GM18907 (cell line): ENCODE results near the gene PTPRN2.
"Not testable (repeated sequence)": the region's sequence is repeated elsewhere in the genome, so short reads cannot be mapped to it uniquely, and the experiment has no call there.

ENCODE experiments used
- ATAC-seq: cut with Tn5 transposase; IDR thresholded peaks from one replicate; pipeline ENCODE4 v1.9.1; 2021; ENCODE audit warnings: mild to moderate bottlenecking, moderate library complexity; ENCODE audit not compliant: unreplicated experiment

Gene PTPRN2

DNA sequence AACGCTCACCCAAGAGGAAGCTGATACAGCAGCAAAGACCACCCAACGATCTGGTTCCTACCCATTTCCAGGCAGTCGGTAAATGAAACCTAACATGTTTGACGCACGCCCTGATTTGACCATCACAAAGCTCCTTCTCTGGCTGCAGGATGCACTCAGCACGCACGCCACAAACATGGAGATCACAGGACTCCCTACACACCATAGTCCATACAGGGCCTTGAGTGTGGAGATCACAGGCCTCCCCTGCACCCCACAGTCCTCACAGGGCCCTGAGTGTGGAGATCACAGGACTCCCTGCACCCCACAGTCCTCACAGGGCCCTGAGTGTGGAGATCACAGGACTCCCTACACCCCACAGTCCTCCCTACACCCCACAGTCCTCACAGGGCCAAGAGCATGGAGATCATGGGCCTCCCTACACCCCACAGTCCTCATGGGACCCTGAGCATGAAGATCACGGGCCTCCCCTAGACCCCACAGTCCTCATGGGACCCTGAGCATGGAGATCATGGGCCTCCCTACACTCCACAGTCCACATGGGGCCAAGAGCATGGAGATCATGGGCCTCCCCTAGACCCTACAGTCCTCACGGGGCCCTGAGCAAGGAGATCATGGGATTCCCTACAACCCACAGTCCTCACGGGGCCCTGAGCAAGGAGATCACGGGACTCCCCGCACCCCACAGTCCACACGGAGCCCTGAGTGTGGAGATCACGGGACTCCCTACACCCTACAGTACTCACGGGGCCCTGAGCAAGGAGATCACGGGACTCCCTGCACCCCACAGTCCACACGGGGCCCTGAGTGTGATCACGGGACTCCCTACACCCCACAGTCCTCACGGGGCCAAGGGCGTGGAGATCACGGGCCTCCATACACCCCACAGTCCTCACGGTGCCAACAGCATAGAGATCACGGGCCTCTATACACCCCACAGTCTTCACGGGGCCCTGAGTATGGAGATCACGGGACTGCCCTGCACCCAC lies 841.6 kb downstream of the PTPRN2 start:
- no peak for ATAC-seq

- no peak for ATAC-seq
Measured at GRCh38 chr7:157744786-157745601, 842.6 kb downstream of the PTPRN2 start.

DNA sequence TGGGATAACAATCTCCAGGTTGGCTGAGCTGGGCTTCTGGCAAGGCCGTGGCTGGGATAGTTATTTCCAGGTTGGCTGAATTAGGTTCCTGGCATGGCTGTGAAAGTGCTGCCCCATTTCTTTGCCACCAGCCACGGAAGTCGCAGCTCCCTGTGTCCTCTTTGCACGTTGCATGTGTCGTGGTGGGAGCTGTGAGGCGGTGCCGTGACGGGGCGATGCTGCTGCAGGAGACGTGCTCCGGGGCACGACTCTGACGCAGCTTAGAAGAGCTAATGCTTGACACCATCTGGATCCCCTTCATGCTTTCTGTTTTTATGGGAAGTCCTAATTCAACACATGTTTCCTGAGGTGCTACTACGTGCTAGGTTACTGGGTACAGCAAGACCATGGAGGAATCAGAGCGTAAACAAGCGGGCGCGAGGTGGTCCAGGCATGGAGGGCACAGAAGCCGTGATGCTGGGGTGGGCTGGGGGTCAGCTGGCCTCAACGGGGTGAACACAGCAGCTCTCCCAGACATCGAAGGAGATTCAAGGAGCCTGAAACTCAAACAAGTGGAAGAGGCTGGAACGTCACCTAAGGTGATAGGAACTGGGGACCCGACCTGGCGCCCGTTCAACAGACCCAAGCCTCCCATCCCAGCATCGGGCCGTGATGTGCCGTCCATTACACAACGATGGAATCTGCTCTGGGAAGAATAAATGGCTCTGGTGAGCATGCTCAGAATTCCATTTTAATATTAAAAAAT lies 843.7 kb downstream of the PTPRN2 start:
- no peak for ATAC-seq

DNA sequence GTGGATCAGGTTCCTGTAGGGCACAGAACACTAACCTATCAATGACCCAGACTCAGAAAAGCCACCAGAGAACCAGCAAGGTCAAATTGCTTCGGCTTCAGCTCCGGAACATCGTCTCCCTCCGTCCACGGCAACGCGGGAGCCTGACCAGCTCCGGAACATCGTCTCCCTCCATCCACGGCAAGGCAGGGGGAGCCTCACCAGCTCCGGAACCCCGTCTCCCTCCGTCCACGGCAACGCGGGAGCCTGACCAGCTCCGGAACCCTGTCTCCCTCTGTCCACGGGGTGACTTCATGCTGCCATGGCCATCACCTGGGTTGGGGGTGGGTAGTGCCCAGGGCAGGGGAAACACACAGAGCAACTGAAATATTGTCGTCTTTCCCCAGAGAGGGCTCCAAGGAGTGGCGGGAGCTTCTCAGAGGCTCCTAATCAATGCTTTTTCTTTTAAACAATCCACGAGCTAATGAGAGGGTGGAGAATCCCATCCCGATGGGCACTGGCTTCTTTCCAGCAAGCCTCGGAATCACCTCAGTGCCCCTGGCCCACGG lies 847.3 kb downstream of the PTPRN2 start:
- no peak for ATAC-seq

- ATAC-seq, result no peak
Measured at GRCh38 chr7:157739650-157740049, 848.0 kb downstream of the PTPRN2 start.

GRCh38 chr7:157739031-157739430 lies 848.6 kb downstream of the PTPRN2 start:
- no peak for ATAC-seq

DNA sequence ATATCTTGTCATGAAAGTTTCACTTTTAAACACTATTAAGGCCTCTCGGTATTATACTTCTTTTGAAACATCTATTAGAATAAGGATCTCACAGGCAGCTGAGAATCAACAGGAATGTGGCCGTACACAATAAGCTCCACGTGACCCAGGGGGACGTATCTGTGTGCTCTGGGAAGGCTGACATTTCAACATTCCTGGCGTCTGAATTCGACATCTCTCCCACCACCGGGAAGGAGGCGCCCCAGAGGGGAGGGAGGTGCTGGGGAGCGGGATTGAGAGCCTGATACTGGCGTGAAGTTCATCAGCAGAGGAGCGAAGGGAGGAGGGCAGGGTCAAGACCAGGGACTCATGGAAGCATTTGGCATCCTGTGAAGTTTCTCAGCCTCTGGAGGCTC lies 849.6 kb downstream of the PTPRN2 start:
- ATAC-seq, result no peak

GRCh38 chr7:157737151-157738065 lies 850.2 kb downstream of the PTPRN2 start:
- no peak for ATAC-seq

DNA sequence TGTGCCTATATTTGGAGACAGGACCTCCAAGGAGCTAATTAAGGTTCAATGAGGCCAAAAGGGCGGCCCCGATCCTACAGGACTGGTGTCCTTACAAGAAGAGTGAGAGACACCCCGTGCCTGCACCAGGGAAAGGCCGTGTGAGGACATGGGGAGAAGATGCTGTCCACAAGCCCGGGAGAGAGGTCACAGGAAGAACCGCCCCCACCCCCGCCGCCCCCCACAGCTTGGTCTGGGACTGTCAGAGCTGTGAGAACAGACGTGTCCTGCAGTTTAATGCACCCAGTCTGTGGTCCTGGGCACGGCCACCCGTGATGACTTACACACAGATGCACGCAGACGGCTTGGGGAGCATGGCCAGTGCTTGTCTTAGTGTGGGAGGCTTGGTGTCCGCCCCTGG lies 851.3 kb downstream of the PTPRN2 start:
- ATAC-seq, result no peak

DNA sequence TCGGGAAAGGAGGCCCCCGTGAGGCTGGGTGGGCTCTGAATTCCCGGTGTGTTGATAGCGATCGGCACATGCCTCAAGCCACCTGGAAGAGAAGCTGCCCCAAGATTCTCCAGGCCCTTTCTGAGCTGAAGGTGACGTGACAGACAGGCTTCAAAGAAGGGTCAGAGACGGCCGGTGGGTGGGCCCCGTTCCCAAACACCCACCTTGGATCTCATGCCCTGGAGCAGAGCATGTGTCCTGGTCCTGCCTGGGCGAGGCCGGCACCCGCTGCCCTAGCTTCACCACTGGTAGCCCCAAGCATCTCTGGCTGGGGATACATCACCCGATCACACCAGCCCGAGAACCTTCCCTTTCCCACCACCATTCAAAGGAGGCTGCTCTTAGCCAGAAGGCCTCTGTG lies 851.8 kb downstream of the PTPRN2 start:
- ATAC-seq, result no peak

GRCh38 chr7:157734676-157735640 lies 852.7 kb downstream of the PTPRN2 start:
- no peak for ATAC-seq

DNA sequence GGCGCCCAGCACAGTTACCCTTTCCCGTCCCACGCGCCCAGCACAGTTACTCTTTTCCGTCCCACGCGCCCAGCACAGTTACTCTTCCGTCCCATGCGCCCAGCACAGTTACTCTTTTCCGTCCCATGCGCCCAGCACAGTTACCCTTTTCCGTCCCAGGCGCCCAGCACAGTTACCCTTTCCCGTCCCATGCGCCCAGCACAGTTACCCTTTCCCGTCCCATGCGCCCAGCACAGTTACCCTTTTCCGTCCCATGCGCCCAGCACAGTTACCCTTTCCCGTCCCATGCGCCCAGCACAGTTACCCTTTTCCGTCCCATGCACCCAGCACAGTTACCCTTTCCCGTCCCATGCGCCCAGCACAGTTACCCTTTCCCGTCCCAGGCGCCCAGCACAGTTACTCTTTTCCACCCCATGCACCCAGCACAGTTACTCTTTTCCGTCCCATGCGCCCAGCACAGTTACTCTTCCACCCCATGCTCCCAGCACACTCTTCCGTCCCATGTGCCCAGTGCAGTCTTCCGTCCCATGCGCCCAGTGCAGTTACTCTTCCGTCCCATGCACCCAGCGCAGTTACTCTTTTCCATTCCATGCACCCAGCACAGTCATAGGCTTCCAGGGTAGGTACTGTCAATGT lies 853.7 kb downstream of the PTPRN2 start:
- ATAC-seq, result not testable (repeated sequence)

DNA sequence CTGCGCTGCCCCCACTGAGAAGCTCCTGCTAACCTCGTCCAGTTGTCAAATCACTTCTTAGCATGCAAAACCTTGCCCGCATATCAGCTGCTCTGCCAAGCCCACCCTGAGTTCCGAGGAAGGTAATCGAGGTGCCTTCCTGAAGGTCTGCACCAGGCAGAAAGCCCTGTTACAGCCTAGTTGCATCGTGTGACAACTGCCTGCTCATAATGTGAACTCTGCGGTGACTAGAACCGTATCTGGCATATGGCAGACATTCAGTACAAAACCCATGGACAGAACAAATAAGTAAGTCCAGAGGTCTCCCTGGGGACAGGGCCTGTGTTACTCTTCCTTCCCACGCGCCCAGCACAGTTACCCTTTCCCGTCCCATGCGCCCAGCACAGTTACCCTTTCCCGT lies 856.5 kb downstream of the PTPRN2 start:
- ATAC-seq, result no peak

- ATAC-seq, result no peak
Measured at GRCh38 chr7:157730614-157731013, 857.0 kb downstream of the PTPRN2 start.

DNA sequence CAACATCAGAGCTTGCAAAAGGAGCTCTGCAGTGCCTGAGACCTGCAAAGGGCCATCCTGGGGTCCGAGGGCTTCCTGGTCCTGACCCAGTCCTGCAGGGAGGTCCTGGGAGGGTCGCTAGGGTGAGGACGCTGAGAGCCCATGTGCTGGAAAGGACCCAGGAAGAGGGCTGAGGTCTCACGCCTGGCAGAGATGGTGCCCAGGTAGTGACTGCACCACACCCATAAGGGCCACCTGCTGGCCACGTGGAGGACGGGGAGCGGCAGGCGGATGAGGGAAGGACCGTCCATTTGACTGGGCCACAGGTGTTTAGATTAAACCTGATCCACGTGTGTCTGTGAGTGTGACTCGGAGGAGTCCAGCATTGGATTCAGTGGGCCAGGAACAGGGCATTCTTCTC lies 858.1 kb downstream of the PTPRN2 start:
- no peak for ATAC-seq

- ATAC-seq, result no peak
Measured at GRCh38 chr7:157727964-157728615, 859.5 kb downstream of the PTPRN2 start.

- no peak for ATAC-seq
Measured at GRCh38 chr7:157726764-157727163, 860.9 kb downstream of the PTPRN2 start.

DNA sequence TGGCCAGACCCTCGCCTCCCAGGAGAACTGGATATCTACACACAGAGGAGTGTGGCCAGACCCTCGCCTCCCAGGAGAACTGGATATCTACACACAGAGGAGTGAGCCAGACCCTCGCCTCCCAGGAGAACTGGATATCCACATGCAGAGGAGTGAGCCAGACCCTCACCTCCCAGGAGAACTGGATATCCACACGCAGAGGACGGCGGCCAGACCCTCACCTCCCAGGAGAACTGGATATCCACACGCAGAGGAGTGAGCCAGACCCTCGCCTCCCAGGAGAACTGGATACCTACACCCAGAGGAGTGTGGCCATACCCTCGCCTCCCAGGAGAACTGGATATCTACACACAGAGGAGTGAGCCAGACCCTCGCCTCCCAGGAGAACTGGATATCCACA lies 862.3 kb downstream of the PTPRN2 start:
- not testable (repeated sequence) for ATAC-seq
